ENCODE data around the gene GLS. TPM values are rescaled to one million over a fixed set of nuclear protein-coding genes. Genes with fewer than 3 reads are reported as not detected.
A peak's percentile ranks its signal among the peaks of the same experiment; 100 is the strongest.

GLS gene
- total and polyA plus RNA-seq, 2 of the 13 experiments (the other 11 are each of a cell fraction or from before 2014, with no cell fraction given) = 78.6 to 183 TPM

GRCh38 chr2:191013932-191014652, 133.5 kb downstream of the GLS start, which contains the start of gene STAT1 (continued):
- TF ChIP-seq SOX5 (CRISPR knock-in tag; IDR thresholded peaks at IDR 0.05; ENCODE audit: borderline replicate concordance) (peak; percentile 85), SNAPC2 (CRISPR knock-in tag; IDR thresholded peaks at IDR 0.05) (peak; percentile 76), ATF3 (CRISPR knock-in tag; IDR thresholded peaks at IDR 0.05) (peak; percentile 55; the same call in 1 of the 2 replicates), SIX1 (CRISPR knock-in tag; IDR thresholded peaks at IDR 0.05; ENCODE audit: borderline replicate concordance) (peak; percentile 67; the same call in 1 of the 2 replicates), ZSCAN20 (CRISPR knock-in tag; IDR thresholded peaks at IDR 0.05; ENCODE audit: borderline replicate concordance) (peak; percentile 82; the same call in 1 of the 2 replicates), ZFP82 (CRISPR knock-in tag; IDR thresholded peaks at IDR 0.05; ENCODE audit: borderline replicate concordance) (peak; percentile 97), SP2 (CRISPR knock-in tag; IDR thresholded peaks at IDR 0.05) (peak; percentile 84), ZNF678 (CRISPR knock-in tag; IDR thresholded peaks at IDR 0.05) (peak; percentile 96), ELF4 (CRISPR knock-in tag; IDR thresholded peaks at IDR 0.05; ENCODE audit: borderline replicate concordance) (no peak; the same call in 1 of the 2 replicates), SAFB2 (CRISPR knock-in tag; IDR thresholded peaks at IDR 0.05; ENCODE audit: borderline replicate concordance, low read depth) (peak; percentile 99; the same call in 1 of the 2 replicates), MED8 (CRISPR knock-in tag; IDR thresholded peaks at IDR 0.05; ENCODE audit: insufficient replicate concordance) (peak; percentile 93), TFDP2 (CRISPR knock-in tag; IDR thresholded peaks at IDR 0.05) (peak; percentile 98), FOXA3 (CRISPR knock-in tag; IDR thresholded peaks at IDR 0.05) (peak; percentile 91), THAP8 (CRISPR knock-in tag; IDR thresholded peaks at IDR 0.05; ENCODE audit: borderline replicate concordance) (peak; percentile 97; the same call in 1 of the 2 replicates), GTF2F1 (IDR thresholded peaks at IDR 0.05; ENCODE audit: low read length) (peak; percentile 54; the same call in 1 of the 2 replicates), ELF3 (CRISPR knock-in tag; IDR thresholded peaks at IDR 0.05) (peak; percentile 93), SP1 (IDR thresholded peaks at IDR 0.05) (no peak), SP1 (CRISPR knock-in tag; IDR thresholded peaks at IDR 0.05) (peak; percentile 97), SP4 (CRISPR knock-in tag; IDR thresholded peaks at IDR 0.05) (peak; percentile 96), NAIF1 (CRISPR knock-in tag; IDR thresholded peaks at IDR 0.05; ENCODE audit: borderline replicate concordance) (peak; percentile 97), ATAD3A (CRISPR knock-in tag; IDR thresholded peaks at IDR 0.05) (no peak), MYNN (CRISPR knock-in tag; IDR thresholded peaks at IDR 0.05; ENCODE audit: low read depth) (peak; percentile 69; the same call in 1 of the 2 replicates), ZMYM4 (CRISPR knock-in tag; IDR thresholded peaks at IDR 0.05) (peak; percentile 99), PAX8 (CRISPR knock-in tag; IDR thresholded peaks at IDR 0.05; ENCODE audit: borderline replicate concordance) (no peak), KDM1A (CRISPR knock-in tag; IDR thresholded peaks at IDR 0.05) (no peak), ZZZ3 (CRISPR knock-in tag; IDR thresholded peaks at IDR 0.05; ENCODE audit: borderline replicate concordance) (peak; percentile 90), NFRKB (IDR thresholded peaks at IDR 0.05) (no peak), MED13 (CRISPR knock-in tag; IDR thresholded peaks at IDR 0.05) (peak; percentile 85), SRSF9 (IDR thresholded peaks at IDR 0.05; ENCODE audit: borderline replicate concordance, insufficient read depth, low read depth, low read length, poor library complexity, severe bottlenecking) (no peak), IKZF1 (IDR thresholded peaks at IDR 0.05) (no peak), ZFP37 (CRISPR knock-in tag; IDR thresholded peaks at IDR 0.05; ENCODE audit: borderline replicate concordance) (0 out of 2 replicates have a peak, but pooled peaks have one; percentile 26)

Data from HepG2 (cell line).